H9 (cell line): Measurements from ENCODE around the gene TK2. TPM values are rescaled to one million over a fixed set of nuclear protein-coding genes. Genes with fewer than 3 reads are reported as not detected.

Experiments used
- DNase-seq: peaks from one replicate; pipeline ENCODE4 v3.0.0-alpha.2; 2017
- H2AFZ ChIP-seq: one replicate; pipeline ENCODE4 v1.6.1; 2013; ENCODE audit warnings: mild to moderate bottlenecking, low read length, control low read depth, moderate library complexity
- H2AK5ac ChIP-seq: 2 replicates; pipeline ENCODE4 v1.6.1; 2013; ENCODE audit warnings: low read length, control low read depth, mixed read lengths; ENCODE audit not compliant: insufficient read length
- H2BK120ac ChIP-seq: one replicate; pipeline ENCODE4 v1.6.1; 2013; ENCODE audit warnings: low read depth, mild to moderate bottlenecking, low read length, control low read depth, inconsistent platforms; ENCODE audit not compliant: poor library complexity, severe bottlenecking
- H2BK12ac ChIP-seq: 2 replicates; pipeline ENCODE4 v1.6.1; 2013; ENCODE audit warnings: low read length, control low read depth, mixed read lengths, low read depth; ENCODE audit not compliant: insufficient read length
- H2BK15ac ChIP-seq: 2 replicates; pipeline ENCODE4 v1.6.1; 2013; ENCODE audit warnings: low read depth, low read length, control low read depth
- H2BK20ac ChIP-seq: one replicate; pipeline ENCODE4 v1.6.1; 2013; ENCODE audit warnings: low read depth, mild to moderate bottlenecking, low read length, control low read depth, inconsistent platforms; ENCODE audit not compliant: poor library complexity, severe bottlenecking
- H2BK5ac ChIP-seq: 2 replicates; pipeline ENCODE4 v1.6.1; 2013; ENCODE audit warnings: low read length, control low read depth, mixed read lengths; ENCODE audit not compliant: insufficient read length
- H3K14ac ChIP-seq: 2 replicates; pipeline ENCODE4 v1.6.1; 2013; ENCODE audit warnings: low read length, control low read depth; ENCODE audit not compliant: insufficient read depth
- H3K18ac ChIP-seq: 2 replicates; pipeline ENCODE4 v1.6.1; 2013; ENCODE audit warnings: low read depth, mild to moderate bottlenecking, mixed read lengths, low read length, control low read depth; ENCODE audit not compliant: insufficient read length
- H3K23ac ChIP-seq: 2 replicates; pipeline ENCODE4 v1.6.1; 2013; ENCODE audit warnings: low read length, control low read depth, mixed read lengths, low read depth; ENCODE audit not compliant: insufficient read length
- H3K23me2 ChIP-seq: 2 replicates; pipeline ENCODE4 v1.6.1; 2013; ENCODE audit warnings: low read depth, mild to moderate bottlenecking, mixed read lengths, low read length, control low read depth; ENCODE audit not compliant: insufficient read length, poor library complexity, severe bottlenecking
- H3K27ac ChIP-seq: 2 replicates; pipeline ENCODE4 v1.5.1; 2013; ENCODE audit warnings: low read length, control low read depth, mixed read lengths, low read depth; ENCODE audit not compliant: insufficient read length
- H3K27me3 ChIP-seq: 2 replicates; pipeline ENCODE4 v1.6.1; 2013; ENCODE audit warnings: low read length, control low read depth, inconsistent platforms; ENCODE audit not compliant: insufficient read depth
- H3K4ac ChIP-seq: 2 replicates; pipeline ENCODE4 v1.6.1; 2013; ENCODE audit warnings: low read depth, mild to moderate bottlenecking, control low read depth, inconsistent platforms, low read length, moderate library complexity
- H3K4me1 ChIP-seq: 2 replicates; pipeline ENCODE4 v1.6.1; 2013; ENCODE audit warnings: low read length, control low read depth, inconsistent platforms; ENCODE audit not compliant: insufficient read depth
- H3K4me2 ChIP-seq: 2 replicates; pipeline ENCODE4 v1.6.1; 2013; ENCODE audit warnings: low read length, control low read depth, mixed read lengths; ENCODE audit not compliant: insufficient read length, insufficient read depth
- H3K56ac ChIP-seq: 2 replicates; pipeline ENCODE4 v1.6.1; 2013; ENCODE audit warnings: low read depth, mild to moderate bottlenecking, mixed read lengths, low read length, control low read depth; ENCODE audit not compliant: insufficient read length
- H3K79me1 ChIP-seq: 2 replicates; pipeline ENCODE4 v1.6.1; 2013; ENCODE audit warnings: low read depth, mild to moderate bottlenecking, moderate library complexity, low read length, control low read depth, inconsistent platforms; ENCODE audit not compliant: insufficient read depth, poor library complexity, severe bottlenecking
- H3K79me2 ChIP-seq: 2 replicates; pipeline ENCODE4 v1.6.1; 2013; ENCODE audit warnings: low read length, control low read depth, inconsistent platforms; ENCODE audit not compliant: insufficient read depth
- H3K9ac ChIP-seq: 2 replicates; pipeline ENCODE4 v1.6.1; 2013; ENCODE audit warnings: low read length, control low read depth, mixed read lengths; ENCODE audit not compliant: insufficient read length; ENCODE audit errors: extremely low read depth
- H3K9me3 ChIP-seq: one replicate; pipeline ENCODE4 v1.6.1; 2013; ENCODE audit warnings: low read depth, low read length, inconsistent platforms; ENCODE audit not compliant: control insufficient read depth
- H3T11ph ChIP-seq: one replicate; pipeline ENCODE4 v1.6.1; 2013; ENCODE audit warnings: mild to moderate bottlenecking, low read length, control low read depth, inconsistent platforms
- H4K20me1 ChIP-seq: one replicate; pipeline ENCODE4 v1.6.1; 2013; ENCODE audit not compliant: control insufficient read depth, insufficient read length, insufficient read depth
- H4K5ac ChIP-seq: 2 replicates; pipeline ENCODE4 v1.6.1; 2013; ENCODE audit warnings: low read depth, mild to moderate bottlenecking, mixed read lengths, low read length, control low read depth; ENCODE audit not compliant: insufficient read length
- H4K8ac ChIP-seq: replicated peaks from 2 replicates; pipeline ENCODE4 v1.6.1; 2013; ENCODE audit warnings: low read length, control low read depth, mixed read lengths, low read depth; ENCODE audit not compliant: insufficient read length
- H4K91ac ChIP-seq: 2 replicates; pipeline ENCODE4 v1.6.1; 2013; ENCODE audit warnings: low read depth, mild to moderate bottlenecking, moderate library complexity, mixed read lengths, low read length, control low read depth; ENCODE audit not compliant: insufficient read length
- H3K27ac Mint-ChIP-seq, 3 experiments: 2 replicates in 2 of 3; 3 replicates in 1 of 3; pipeline ENCODE4 v1.8.0; 2020 to 2021; ENCODE audit warnings: mixed read lengths in 3 of 3, mild to moderate bottlenecking in 1 of 3, moderate library complexity in 1 of 3
- H3K27me3 Mint-ChIP-seq: 2 replicates; pipeline ENCODE4 v1.8.0; 2021; ENCODE audit warnings: low read depth, mild to moderate bottlenecking, moderate library complexity, mixed read lengths
- H3K36me3 Mint-ChIP-seq, 3 experiments: 2 replicates in 2 of 3; 3 replicates in 1 of 3; pipeline ENCODE4 v1.8.0; 2020 to 2021; ENCODE audit warnings: low read depth in 3 of 3, mixed read lengths in 3 of 3; ENCODE audit not compliant: insufficient read depth in 1 of 3
- H3K4me1 Mint-ChIP-seq, 2 experiments: 2 replicates each; pipeline ENCODE4 v1.8.0; 2020; ENCODE audit warnings: mixed read lengths in 2 of 2
- H3K4me3 Mint-ChIP-seq, 2 experiments: 2 replicates in 1 of 2; 3 replicates in 1 of 2; pipeline ENCODE4 v1.8.0; 2020 to 2021; ENCODE audit warnings: mild to moderate bottlenecking in 2 of 2, mixed read lengths in 2 of 2, moderate library complexity in 1 of 2
- H3K9me3 Mint-ChIP-seq, 2 experiments: 2 replicates in 1 of 2; 3 replicates in 1 of 2; pipeline ENCODE4 v1.8.0; 2020; ENCODE audit warnings: mild to moderate bottlenecking in 2 of 2, mixed read lengths in 2 of 2, moderate library complexity in 1 of 2
- WGBS: extraction: QIAGEN DNeasy Blood & Tissue Kit; methylation state at CpG from one replicate; pipeline ENCODE4 v1.1.7; 2013; ENCODE audit warnings: missing lambda C conversion rate, low lambda C conversion rate, mixed read lengths; ENCODE audit not compliant: insufficient read length; ENCODE audit errors: extremely low coverage; 5-methylcytosine and 5-hydroxymethylcytosine counted together
- total RNA-seq: library from RNA; stranded (reverse); gene quantifications from 2 replicates; pipeline ENCODE4 v1.2.1, GENCODE V29; 2021
- TF ChIP-seq, protein P1 (sequence below): fragments of 200-600 bp; sonication (generic); conservative IDR thresholded peaks from 3 replicates; pipeline ENCODE4 v1.8.0; 2021; ENCODE audit warnings: antibody characterized with exemption, mild to moderate bottlenecking

The TK2 gene
- total RNA-seq, 1 experiment from 2014 or later: 5.2 TPM

DNA sequence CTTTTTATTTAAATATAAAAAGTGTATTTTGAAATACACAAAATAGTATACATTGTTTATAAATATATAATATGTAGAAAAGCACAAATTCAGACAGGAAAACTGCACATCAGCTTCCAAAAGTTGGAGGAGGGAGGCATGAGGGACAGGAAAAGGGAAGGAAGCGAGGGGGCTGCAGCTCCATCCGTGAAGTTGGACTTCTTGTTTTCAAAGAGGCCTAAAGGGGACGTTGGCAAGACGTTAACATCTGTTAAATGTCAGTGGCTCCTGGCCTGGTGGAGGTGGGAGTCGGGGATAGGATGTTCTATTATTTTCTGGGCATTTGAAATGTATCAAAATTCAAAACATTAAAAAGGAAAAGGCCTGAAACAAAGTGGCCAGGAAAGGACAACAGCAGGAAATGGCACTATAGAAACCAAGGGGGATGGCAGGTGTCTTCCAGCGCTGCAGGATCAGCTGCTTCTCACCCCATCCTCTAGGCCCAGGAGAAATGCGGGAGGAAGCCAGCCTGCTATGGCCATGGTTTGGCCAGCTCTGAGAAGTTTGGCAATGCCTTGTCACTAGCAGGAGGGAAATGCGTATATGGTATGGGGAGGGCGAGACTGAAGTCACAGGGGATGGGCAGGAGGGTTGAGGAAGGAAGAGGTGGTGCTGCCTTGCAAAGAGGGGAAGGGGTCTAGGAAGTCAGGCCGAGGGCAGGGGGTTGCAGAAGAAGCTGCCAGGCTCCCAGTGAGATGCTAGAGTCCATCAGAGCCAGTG is 35.7 kb upstream of the TK2 start:
- TF ChIP-seq, protein P1, sequence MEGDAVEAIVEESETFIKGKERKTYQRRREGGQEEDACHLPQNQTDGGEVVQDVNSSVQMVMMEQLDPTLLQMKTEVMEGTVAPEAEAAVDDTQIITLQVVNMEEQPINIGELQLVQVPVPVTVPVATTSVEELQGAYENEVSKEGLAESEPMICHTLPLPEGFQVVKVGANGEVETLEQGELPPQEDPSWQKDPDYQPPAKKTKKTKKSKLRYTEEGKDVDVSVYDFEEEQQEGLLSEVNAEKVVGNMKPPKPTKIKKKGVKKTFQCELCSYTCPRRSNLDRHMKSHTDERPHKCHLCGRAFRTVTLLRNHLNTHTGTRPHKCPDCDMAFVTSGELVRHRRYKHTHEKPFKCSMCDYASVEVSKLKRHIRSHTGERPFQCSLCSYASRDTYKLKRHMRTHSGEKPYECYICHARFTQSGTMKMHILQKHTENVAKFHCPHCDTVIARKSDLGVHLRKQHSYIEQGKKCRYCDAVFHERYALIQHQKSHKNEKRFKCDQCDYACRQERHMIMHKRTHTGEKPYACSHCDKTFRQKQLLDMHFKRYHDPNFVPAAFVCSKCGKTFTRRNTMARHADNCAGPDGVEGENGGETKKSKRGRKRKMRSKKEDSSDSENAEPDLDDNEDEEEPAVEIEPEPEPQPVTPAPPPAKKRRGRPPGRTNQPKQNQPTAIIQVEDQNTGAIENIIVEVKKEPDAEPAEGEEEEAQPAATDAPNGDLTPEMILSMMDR: no peak
- H3K14ac ChIP-seq: no peak overlapping the region
- no peaks in the 10 kb centered on the region for H4K20me1 ChIP-seq
- H3K4ac ChIP-seq: no peak overlapping the region
- H3T11ph ChIP-seq: no peak overlapping the region
- peaks cover 20 to 26% of the 10 kb centered on the region in 2 experiments for H3K4me1 Mint-ChIP-seq
- H3K9me3 Mint-ChIP-seq: no peaks in the 10 kb centered on the region
- H3K27me3 Mint-ChIP-seq: no peaks in the 10 kb centered on the region; the same call in 1 of the 2 replicates
- no peaks in the 10 kb centered on the region for H3K9me3 ChIP-seq
- H3K27ac ChIP-seq: no peak overlapping the region
- no peaks in the 10 kb centered on the region for H3K27me3 ChIP-seq
- H2AK5ac ChIP-seq: no peak overlapping the region
- no peak for DNase-seq
- no peak overlapping the region for H3K4me2 ChIP-seq
- H2AFZ ChIP-seq: no peak overlapping the region
- H3K9ac ChIP-seq: no peak overlapping the region
- no peak overlapping the region for H2BK5ac ChIP-seq
- no peak overlapping the region; a peak in 1 of 7 replicates for H3K27ac Mint-ChIP-seq
- no peaks in the 10 kb centered on the region for H3K23me2 ChIP-seq
- no peak overlapping the region for H2BK120ac ChIP-seq
- H3K79me2 ChIP-seq: no peaks in the 10 kb centered on the region
- no CpG with 5 or more reads among the region's 10 CpGs for WGBS
- H4K91ac ChIP-seq: no peak overlapping the region
- no peak overlapping the region for H3K4me3 Mint-ChIP-seq
- no peak overlapping the region for H4K5ac ChIP-seq
- H3K79me1 ChIP-seq: no peaks in the 10 kb centered on the region
- H3K23ac ChIP-seq: no peak overlapping the region
- no peak overlapping the region for H3K56ac ChIP-seq
- H3K18ac ChIP-seq: no peak overlapping the region
- H4K8ac ChIP-seq: no peak overlapping the region
- H2BK12ac ChIP-seq: no peak overlapping the region
- H2BK20ac ChIP-seq: no peak overlapping the region
- no peak overlapping the region for H2BK15ac ChIP-seq
- no peaks in the 10 kb centered on the region for H3K36me3 Mint-ChIP-seq
- no peaks in the 10 kb centered on the region for H3K4me1 ChIP-seq
